ENCODE data around the gene SLC19A1. TPM values are rescaled to one million over a fixed set of nuclear protein-coding genes. Genes with fewer than 3 reads are reported as not detected.
A peak's percentile ranks its signal among the peaks of the same experiment; 100 is the strongest.

SLC19A1 gene
- total RNA-seq, 4 donors from 2014 or later, result 2.8 to 10.0 (median 6.6) TPM

- intact Hi-C loops (cut with DNase I), result loop anchor here (5.0 kb wide), 1 partner anchor 351 kb away; no protein-coding TSS in a partner anchor
- 37% methylated on average over 8 of the region's 28 CpGs for WGBS
- TF ChIP-seq POLR2AphosphoS5 (IDR thresholded peaks at IDR 0.05) (no peak), POLR2A (IDR thresholded peaks at IDR 0.05; ENCODE audit: low read depth) (no peak), EP300 (IDR thresholded peaks at IDR 0.05) (no peak), CTCF (IDR thresholded peaks at IDR 0.05) (no peak)
- peaks cover 18 to 56% (median 45%) of the 10 kb centered on the region in 4 donors for H3K4me1 ChIP-seq
- peaks cover 0 to 38% (median 20%) of the 10 kb centered on the region in 4 donors for H3K36me3 ChIP-seq
- peak overlapping the region; percentile 73 to 88 (median 82) for H3K27ac ChIP-seq (replicated peaks in 1 of 4)
- no peak for DNase-seq (ENCODE audit: extremely low spot score)
- no peaks in the 10 kb centered on the region for H3K9me3 ChIP-seq
- H3K27me3 ChIP-seq, result no peaks in the 10 kb centered on the region
- peak overlapping the region; percentile 6 to 45 (median 21) for H3K4me3 ChIP-seq
Measured at GRCh38 chr21:45470773-45471524, 71.3 kb downstream of the SLC19A1 start.

GRCh38 chr21:45470087-45470515 lies 72.1 kb downstream of the SLC19A1 start:
- TF ChIP-seq POLR2AphosphoS5 (IDR thresholded peaks at IDR 0.05) (no peak), CTCF (IDR thresholded peaks at IDR 0.05) (no peak), POLR2A (IDR thresholded peaks at IDR 0.05; ENCODE audit: low read depth) (no peak), EP300 (IDR thresholded peaks at IDR 0.05) (no peak)
- H3K4me3 ChIP-seq, result no peak overlapping the region

GRCh38 chr21:45469273-45470086 lies 72.8 kb downstream of the SLC19A1 start:
- no peak overlapping the region for H3K4me3 ChIP-seq
- no peak for DNase-seq (ENCODE audit: extremely low spot score)
- H3K9me3 ChIP-seq, result no peaks in the 10 kb centered on the region
- intact Hi-C loops (cut with DNase I), result loop anchor here (5.0 kb wide), 1 partner anchor 353 kb away; no protein-coding TSS in a partner anchor
- 84% methylated on average over 17 of the region's 24 CpGs for WGBS
- H3K36me3 ChIP-seq, result peaks cover 0 to 23% (median 6%) of the 10 kb centered on the region in 4 donors
- H3K27me3 ChIP-seq, result no peaks in the 10 kb centered on the region
- peaks cover 18 to 61% (median 45%) of the 10 kb centered on the region in 4 donors for H3K4me1 ChIP-seq
- H3K27ac ChIP-seq (replicated peaks in 1 of 4), result peak overlapping the region; percentile 20 to 88 (median 82)
- TF ChIP-seq POLR2AphosphoS5 (IDR thresholded peaks at IDR 0.05) (no peak), POLR2A (IDR thresholded peaks at IDR 0.05; ENCODE audit: low read depth) (no peak), EP300 (IDR thresholded peaks at IDR 0.05) (no peak), CTCF (IDR thresholded peaks at IDR 0.05) (no peak)

More at GRCh38 chr21:45470087-45470515, 72.1 kb downstream of the SLC19A1 start:
- H3K9me3 ChIP-seq, result no peaks in the 10 kb centered on the region
- H3K4me1 ChIP-seq, result peaks cover 18 to 61% (median 45%) of the 10 kb centered on the region in 4 donors
- whole genome bisulfite sequencing, result 93% methylated on average over 7 of the region's 7 CpGs
- H3K27me3 ChIP-seq, result no peaks in the 10 kb centered on the region
- peak overlapping the region; percentile 73 to 88 (median 82) for H3K27ac ChIP-seq (replicated peaks in 1 of 4)
- no peak for DNase-seq (ENCODE audit: extremely low spot score)
- intact Hi-C loops (cut with DNase I), result loop anchor here (5.0 kb wide), 1 partner anchor 352 kb away; no protein-coding TSS in a partner anchor
- H3K36me3 ChIP-seq, result peaks cover 0 to 29% (median 12%) of the 10 kb centered on the region in 4 donors

- peak overlapping the region in 3 of 4 donors; percentile 28 to 88 (median 85) for H3K27ac ChIP-seq (replicated peaks in 1 of 4)
- H3K4me1 ChIP-seq, result peaks cover 18 to 61% (median 45%) of the 10 kb centered on the region in 4 donors
- no peaks in the 10 kb centered on the region for H3K9me3 ChIP-seq
- intact Hi-C loops (cut with DNase I), result no loop called here
- WGBS, result 95% methylated on average over 12 of the region's 14 CpGs
- H3K27me3 ChIP-seq, result no peaks in the 10 kb centered on the region
- H3K4me3 ChIP-seq, result no peak overlapping the region
- no peak for DNase-seq (ENCODE audit: extremely low spot score)
- H3K36me3 ChIP-seq, result peaks cover 0 to 21% (median 5%) of the 10 kb centered on the region in 4 donors
- TF ChIP-seq CTCF (IDR thresholded peaks at IDR 0.05), result no peak
- no peak for TF ChIP-seq POLR2A (IDR thresholded peaks at IDR 0.05; ENCODE audit: low read depth)
- TF ChIP-seq POLR2AphosphoS5 (IDR thresholded peaks at IDR 0.05), result no peak
- no peak for TF ChIP-seq EP300 (IDR thresholded peaks at IDR 0.05)
Measured at GRCh38 chr21:45468971-45469272, 73.3 kb downstream of the SLC19A1 start.
